Measurements from ENCODE around the gene TPM2. TPM values are rescaled to one million over a fixed set of nuclear protein-coding genes. Genes with fewer than 3 reads are reported as not detected.

TPM2 gene
- total and polyA plus RNA-seq, 10 of the 15 experiments (the other 5 are each of a cell fraction or from before 2014, with no cell fraction given): 0.11 to 9.3 (median 1.1) TPM

DNA sequence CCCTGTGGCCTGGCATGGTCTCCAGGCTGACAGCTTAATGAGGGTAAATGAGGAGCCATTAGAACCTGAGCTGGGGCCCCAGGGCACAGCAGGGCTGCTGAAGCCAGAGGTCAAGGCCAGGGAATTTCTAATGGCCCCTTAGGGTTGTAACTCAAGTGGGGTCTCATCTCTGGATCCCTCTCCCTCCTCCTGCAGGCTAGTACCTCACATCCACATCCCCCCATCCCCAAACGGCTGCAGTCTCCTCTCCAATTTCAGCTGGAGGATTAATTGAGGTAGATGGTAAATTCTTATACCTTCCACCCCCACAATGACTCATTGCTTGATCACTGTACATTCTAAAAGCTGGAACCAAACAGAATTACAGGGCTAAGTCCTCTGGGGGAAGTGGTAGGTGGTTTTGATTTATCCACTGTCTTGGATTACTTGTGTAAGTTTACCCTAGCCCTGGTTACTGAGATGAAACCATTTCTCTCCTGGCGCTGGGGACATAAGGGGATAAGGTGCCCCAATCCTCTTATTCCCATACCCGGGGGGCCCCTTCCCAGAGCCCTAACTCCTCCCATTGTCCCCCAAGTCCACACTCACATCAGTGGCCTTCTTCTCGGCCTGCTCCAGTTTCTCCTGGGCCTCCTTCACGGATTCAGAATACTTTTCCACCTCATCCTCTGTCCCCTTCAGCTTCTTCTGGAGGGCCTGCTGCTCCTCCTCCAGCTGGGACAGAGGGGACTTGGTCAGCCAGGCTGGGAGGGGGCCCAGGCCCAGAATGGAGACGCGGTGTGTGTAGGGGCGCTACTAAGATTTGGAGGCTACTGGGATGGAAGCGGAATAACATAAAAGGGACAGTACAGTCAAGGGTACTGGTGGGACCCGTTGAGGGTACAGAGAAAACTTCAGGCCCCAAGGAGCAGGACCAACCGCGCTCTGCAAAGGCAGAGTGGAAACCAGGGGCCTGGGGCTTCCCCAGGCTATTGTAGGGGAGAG, 875 bp downstream of the TPM2 start:
- 70% methylated on average over 12 of the region's 12 CpGs for WGBS (ENCODE audit: insufficient coverage, insufficient replicate concordance, low lambda C conversion rate, missing lambda C conversion rate)
- in situ Hi-C loops (cut with MboI) (no loop called here), intact Hi-C loops (cut with micrococcal nuclease; ENCODE audit: unreplicated experiment) (no loop called here)
- POLR2A ChIA-PET: interaction anchor here (0.6 to 1.4 kb wide), 4 partner anchors 7 to 60 kb away, joined by 3 to 6 read pairs (median 4); partner anchors contain the start of genes GBA2 and RGP1
- SMC1A ChIA-PET (ENCODE audit: uncharacterized antibody, unreplicated experiment): interaction anchor here (0.8 to 2.0 kb wide), 3 partner anchors 8 to 20 kb away, joined by 3 to 7 read pairs (median 5); no protein-coding TSS in a partner anchor
- RAD21 ChIA-PET (ENCODE audit: unreplicated experiment): interaction anchor here (0.7 kb wide), 1 partner anchor 24 kb away, joined by 3 read pairs; the partner anchor contains the start of gene ARHGEF39
- DNase-seq (ENCODE audit: low read depth, low spot score) (no peak), FAIRE-seq (no peak), ATAC-seq (peak; percentile 11; the same call in 1 of the 3 replicates)
- Histone ChIP-seq H3K4me2 (ENCODE audit: control insufficient read depth, insufficient read depth) (peak overlapping the region; percentile 90), H3K27ac (ENCODE audit: control insufficient read depth, insufficient read depth) (no peak overlapping the region), H3K9me3 (replicated peaks; ENCODE audit: control insufficient read depth, insufficient read depth, low read length) (no peaks in the 10 kb centered on the region), H2AFZ (ENCODE audit: control insufficient read depth, low read depth, low read length) (no peak overlapping the region), H3K36me3 (ENCODE audit: control insufficient read depth in 2 of 2, insufficient read depth in 2 of 2, low read length in 1 of 2) (no peaks in the 10 kb centered on the region), H3K9ac (ENCODE audit: control insufficient read depth, insufficient read depth, low read length) (peak overlapping the region; percentile 14; the same call in 1 of the 2 replicates), H3K79me2 (ENCODE audit: control insufficient read depth, insufficient read depth, low read length) (no peaks in the 10 kb centered on the region; the same call in 1 of the 2 replicates), H3K4me1 (ENCODE audit: control insufficient read depth, insufficient read depth, low read length) (peaks cover 3% of the 10 kb centered on the region; the same call in 1 of the 2 replicates), H3K27me3 (replicated peaks in 1 of 2; ENCODE audit: control insufficient read depth in 2 of 2, insufficient read depth in 2 of 2, low read length in 1 of 2) (no peaks in the 10 kb centered on the region; a peak in 1 of 4 replicates), H4K20me1 (ENCODE audit: control insufficient read depth, insufficient read depth) (no peaks in the 10 kb centered on the region), H3K4me3 (peak overlapping the region; percentile 36; the same call in 1 of the 2 replicates)
- 0 out of 2 replicates have a peak, but pooled peaks have one; percentile 5 for TF ChIP-seq SPI1 (IDR thresholded peaks at IDR 0.05; ENCODE audit: borderline replicate concordance, insufficient read depth, low read depth, low read length)
- TF ChIP-seq CBX3 (IDR thresholded peaks at IDR 0.05; ENCODE audit: borderline replicate concordance, low read depth): no peak
- TF ChIP-seq BMI1 (IDR thresholded peaks at IDR 0.05; ENCODE audit: borderline replicate concordance): no peak
- TSS peak; percentile 57 for BruUV-seq (replicated peaks)
- CTCF ChIA-PET: interaction anchor here (1.0 to 15.2 kb wide), 6 partner anchors 8 to 137 kb away, joined by 3 to 227 read pairs (median 5); partner anchors contain the start of genes ARHGEF39, CCDC107 and RMRP
